ENCODE results near the gene PDZD8.

PDZD8 gene

DNA sequence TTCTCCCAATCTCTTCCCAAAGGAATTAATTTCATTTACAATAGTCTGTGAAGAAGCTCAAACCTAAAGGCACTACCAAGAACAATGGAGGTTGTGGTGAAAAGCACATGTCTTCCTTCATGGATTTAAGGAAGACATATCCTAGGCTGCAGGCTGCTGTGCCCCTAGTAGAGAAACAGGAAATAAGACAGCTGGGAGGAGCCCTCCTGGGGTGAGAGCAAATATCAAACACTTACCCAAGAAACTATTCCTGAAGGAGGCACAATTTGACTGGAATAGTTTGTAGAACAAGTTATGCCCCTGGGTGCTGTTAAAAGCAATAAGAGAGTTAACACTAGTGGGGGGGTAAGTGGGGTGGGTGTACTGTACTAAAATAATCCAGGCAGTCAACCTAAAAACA lies 30.1 kb downstream of the PDZD8 start:
- Histone ChIP-seq H3K4me1 (ENCODE audit: insufficient read depth, low read length) (peaks cover 36% of the 10 kb centered on the region), H3K9me3 (ENCODE audit: control insufficient read depth, insufficient read depth, low read length) (no peaks in the 10 kb centered on the region), H3K9ac (ENCODE audit: low read depth, low read length) (no peak overlapping the region), H3K36me3 (ENCODE audit: insufficient read depth, low read length) (no peaks in the 10 kb centered on the region)

DNA sequence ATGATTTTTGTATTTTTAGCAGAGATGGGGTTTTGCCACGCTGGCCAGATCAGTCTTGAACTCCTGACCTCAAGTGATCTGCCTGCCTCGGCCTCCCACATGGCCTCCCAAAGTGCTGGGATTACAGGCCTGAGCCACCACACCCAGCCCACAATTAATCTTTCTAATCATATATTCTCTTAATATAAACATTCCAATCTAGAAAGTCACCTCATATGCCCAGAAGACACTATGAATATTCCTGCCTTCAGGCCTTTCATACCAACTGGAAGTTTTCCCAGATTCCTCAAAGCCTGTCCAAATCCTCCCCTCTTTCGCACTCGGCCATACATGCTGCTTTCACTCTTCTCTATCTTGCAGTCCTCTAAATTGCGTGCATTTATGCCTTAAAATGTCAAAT lies 32.6 kb downstream of the PDZD8 start:
- no peak overlapping the region for H3K9ac ChIP-seq (ENCODE audit: low read depth, low read length)
- H3K4me1 ChIP-seq (ENCODE audit: insufficient read depth, low read length) = peaks cover 31% of the 10 kb centered on the region
- no peaks in the 10 kb centered on the region for H3K36me3 ChIP-seq (ENCODE audit: insufficient read depth, low read length)
- H3K9me3 ChIP-seq (ENCODE audit: control insufficient read depth, insufficient read depth, low read length) = no peaks in the 10 kb centered on the region

DNA sequence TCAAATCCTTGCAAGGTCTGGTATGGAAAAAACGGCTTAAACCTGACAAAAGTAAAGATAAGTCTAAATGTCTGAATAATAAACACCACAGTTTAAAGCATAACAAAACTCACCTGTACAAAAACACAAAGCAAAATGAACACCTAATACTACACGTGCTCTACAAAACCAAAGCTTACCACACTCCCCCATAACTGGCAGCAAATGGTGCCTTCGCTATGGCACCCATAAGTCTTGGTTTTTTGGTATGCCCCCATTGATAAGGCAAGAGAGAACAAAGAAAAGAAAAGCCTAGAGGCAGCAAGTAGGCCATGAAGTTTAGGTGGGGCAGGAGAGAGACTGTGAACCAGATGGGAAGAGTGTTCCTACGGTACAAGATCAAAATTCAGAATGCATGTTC lies 34.2 kb downstream of the PDZD8 start:
- Histone ChIP-seq H3K9me3 (ENCODE audit: control insufficient read depth, insufficient read depth, low read length) (no peaks in the 10 kb centered on the region), H3K4me1 (ENCODE audit: insufficient read depth, low read length) (peaks cover 26% of the 10 kb centered on the region), H3K9ac (ENCODE audit: low read depth, low read length) (no peak overlapping the region), H3K36me3 (ENCODE audit: insufficient read depth, low read length) (no peaks in the 10 kb centered on the region)

DNA sequence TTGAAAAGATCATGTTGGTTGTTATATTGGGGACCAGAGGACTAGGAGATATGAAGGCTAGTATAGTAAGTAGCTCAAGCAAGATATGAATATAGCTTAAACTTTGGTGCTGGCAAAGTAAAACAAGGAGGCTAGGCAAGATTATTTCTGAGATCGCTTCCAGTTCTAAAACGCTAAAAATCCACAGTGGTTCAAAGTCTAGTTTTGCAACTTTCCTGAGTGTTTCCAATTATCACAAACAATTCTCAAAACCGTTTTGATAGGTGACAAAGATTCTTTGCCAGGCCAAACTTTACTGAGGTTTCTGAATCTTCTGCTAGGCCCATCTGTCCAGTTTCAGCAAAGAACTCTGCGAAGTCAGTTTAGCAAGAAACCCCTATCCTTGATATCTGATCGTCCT lies 35.3 kb downstream of the PDZD8 start:
- H3K36me3 ChIP-seq (ENCODE audit: insufficient read depth, low read length) = no peaks in the 10 kb centered on the region
- H3K9me3 ChIP-seq (ENCODE audit: control insufficient read depth, insufficient read depth, low read length) = no peaks in the 10 kb centered on the region
- peaks cover 20% of the 10 kb centered on the region for H3K4me1 ChIP-seq (ENCODE audit: insufficient read depth, low read length)
- no peak overlapping the region for H3K9ac ChIP-seq (ENCODE audit: low read depth, low read length)

DNA sequence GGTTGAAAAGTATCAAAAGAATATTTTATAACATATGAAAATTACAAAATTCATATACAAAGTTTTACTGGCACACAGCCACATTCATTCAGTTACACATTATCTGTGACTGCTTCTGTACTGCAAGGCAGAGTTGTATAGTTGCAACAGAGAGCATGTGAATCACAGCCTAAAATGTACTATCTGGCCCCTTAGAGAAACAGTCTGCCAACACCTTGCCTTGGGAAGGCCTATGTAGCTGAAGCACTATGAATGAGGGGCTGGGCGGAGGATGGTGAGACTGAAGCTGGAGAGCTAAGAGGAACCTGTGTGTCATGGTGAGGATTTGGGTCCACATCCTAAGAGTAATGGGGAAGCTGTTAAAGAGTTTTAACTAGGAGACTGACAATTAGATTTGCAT lies 35.7 kb downstream of the PDZD8 start:
- peaks cover 16% of the 10 kb centered on the region for H3K4me1 ChIP-seq (ENCODE audit: insufficient read depth, low read length)
- no peaks in the 10 kb centered on the region for H3K9me3 ChIP-seq (ENCODE audit: control insufficient read depth, insufficient read depth, low read length)
- no peak overlapping the region for H3K9ac ChIP-seq (ENCODE audit: low read depth, low read length)
- no peaks in the 10 kb centered on the region for H3K36me3 ChIP-seq (ENCODE audit: insufficient read depth, low read length)

DNA sequence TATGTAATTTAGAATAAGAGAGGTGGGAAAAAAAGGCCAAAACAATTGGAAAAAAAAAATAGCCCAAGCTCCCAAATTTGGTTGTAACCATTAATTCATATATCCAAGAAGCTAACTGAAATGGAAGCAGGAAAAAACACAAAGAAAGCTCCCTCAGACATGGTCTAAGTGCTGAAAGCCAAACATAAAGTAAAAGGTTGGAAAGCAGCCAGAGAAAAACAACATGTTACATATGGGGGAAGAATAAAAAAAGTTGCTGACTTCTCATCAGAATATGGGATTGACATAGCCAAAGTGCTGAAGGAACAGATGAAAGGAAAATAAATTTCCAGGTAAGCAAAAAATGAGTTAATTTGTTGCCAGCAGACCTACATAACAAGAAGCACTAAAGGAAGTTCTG lies 40.3 kb downstream of the PDZD8 start:
- Histone ChIP-seq H3K9me3 (ENCODE audit: control insufficient read depth, insufficient read depth, low read length) (no peaks in the 10 kb centered on the region), H3K4me1 (ENCODE audit: insufficient read depth, low read length) (no peaks in the 10 kb centered on the region), H3K9ac (ENCODE audit: low read depth, low read length) (no peak overlapping the region), H3K36me3 (ENCODE audit: insufficient read depth, low read length) (no peaks in the 10 kb centered on the region)

DNA sequence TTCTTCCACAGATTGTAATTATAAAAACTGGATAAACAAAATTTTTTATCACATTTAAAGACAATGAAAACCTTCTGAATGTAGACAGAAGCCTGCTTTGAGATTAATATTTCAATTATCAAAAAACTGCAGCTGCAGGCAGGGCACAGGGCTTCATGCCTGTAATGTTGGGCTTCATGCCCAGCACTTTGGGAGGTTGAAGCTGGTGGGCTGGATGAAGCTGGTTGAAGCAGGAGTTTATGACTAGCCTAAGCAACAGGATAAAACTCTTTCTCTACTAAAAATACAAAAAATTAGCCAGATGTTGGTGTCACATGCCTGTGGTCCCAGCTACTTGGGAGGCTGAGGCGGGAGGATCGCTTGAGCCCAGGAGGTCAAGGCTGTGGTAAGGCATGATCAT lies 41.2 kb downstream of the PDZD8 start:
- Histone ChIP-seq H3K36me3 (ENCODE audit: insufficient read depth, low read length) (no peaks in the 10 kb centered on the region), H3K9ac (ENCODE audit: low read depth, low read length) (no peak overlapping the region), H3K9me3 (ENCODE audit: control insufficient read depth, insufficient read depth, low read length) (no peaks in the 10 kb centered on the region), H3K4me1 (ENCODE audit: insufficient read depth, low read length) (no peaks in the 10 kb centered on the region)

DNA sequence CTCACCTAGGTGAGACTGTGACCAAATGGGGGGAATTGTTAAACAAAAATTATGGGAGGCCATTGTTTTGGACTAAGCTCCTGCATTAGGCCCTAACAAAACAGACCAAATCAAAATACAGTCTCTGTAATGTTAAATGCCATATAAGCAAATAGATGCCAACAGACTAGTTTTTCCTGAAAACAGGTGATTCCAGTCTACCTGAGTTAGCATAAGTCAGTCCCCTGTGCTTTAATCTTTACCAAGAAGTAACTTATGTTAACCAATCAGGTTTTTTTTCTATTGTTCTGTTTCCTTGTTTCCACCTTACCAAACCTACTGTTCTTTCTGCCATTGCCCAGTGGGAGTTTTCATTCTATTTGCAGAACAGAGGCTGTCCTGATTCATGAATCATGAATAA lies 48.0 kb downstream of the PDZD8 start:
- Histone ChIP-seq H3K4me1 (ENCODE audit: insufficient read depth, low read length) (peaks cover 5% of the 10 kb centered on the region; the same call in 1 of the 2 replicates), H3K36me3 (ENCODE audit: insufficient read depth, low read length) (no peaks in the 10 kb centered on the region), H3K9ac (ENCODE audit: low read depth, low read length) (no peak overlapping the region), H3K9me3 (ENCODE audit: control insufficient read depth, insufficient read depth, low read length) (no peaks in the 10 kb centered on the region)

DNA sequence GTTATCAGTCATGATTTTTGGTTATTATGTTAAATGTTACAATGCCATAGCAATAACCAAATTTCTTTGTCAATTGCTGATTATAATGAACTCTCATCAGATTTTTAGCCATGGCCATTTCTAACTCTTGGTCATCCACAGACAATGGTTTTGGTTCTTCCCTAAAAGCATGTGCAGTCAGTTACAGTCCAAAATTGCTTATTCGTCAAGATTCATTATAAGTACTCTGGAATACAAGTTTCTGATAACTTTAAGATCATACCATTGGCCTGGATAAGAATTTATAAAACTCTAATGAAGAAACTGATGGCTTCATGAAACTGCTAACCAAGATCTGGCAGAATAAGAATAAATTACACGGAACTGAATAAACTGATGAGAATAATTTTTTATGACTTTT lies 50.9 kb downstream of the PDZD8 start:
- Histone ChIP-seq H3K4me1 (ENCODE audit: insufficient read depth, low read length) (peaks cover 5% of the 10 kb centered on the region; the same call in 1 of the 2 replicates), H3K9me3 (ENCODE audit: control insufficient read depth, insufficient read depth, low read length) (no peaks in the 10 kb centered on the region), H3K36me3 (ENCODE audit: insufficient read depth, low read length) (no peaks in the 10 kb centered on the region), H3K9ac (ENCODE audit: low read depth, low read length) (no peak overlapping the region)

DNA sequence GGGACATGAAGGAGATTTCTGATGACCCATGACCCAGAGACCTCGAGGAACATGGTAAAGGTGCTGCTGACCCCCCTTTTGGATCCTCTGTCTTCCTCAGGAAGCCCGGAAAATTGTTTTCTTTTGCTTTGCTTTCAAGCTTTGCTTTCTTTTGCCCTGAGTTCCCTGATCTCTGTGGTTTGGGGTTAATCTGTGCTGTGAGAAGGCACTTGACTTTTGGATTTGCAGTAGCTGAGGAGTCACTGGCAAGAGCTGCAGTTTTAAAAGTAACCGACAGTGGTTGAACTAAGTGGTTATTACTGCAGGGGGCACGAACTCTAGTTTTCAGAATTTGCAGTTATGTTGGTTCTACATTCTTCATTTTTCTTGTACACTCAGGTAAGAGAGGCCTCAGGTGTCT lies 53.0 kb downstream of the PDZD8 start:
- Histone ChIP-seq H3K9ac (ENCODE audit: low read depth, low read length) (no peak overlapping the region), H3K36me3 (ENCODE audit: insufficient read depth, low read length) (no peaks in the 10 kb centered on the region), H3K9me3 (ENCODE audit: control insufficient read depth, insufficient read depth, low read length) (no peaks in the 10 kb centered on the region), H3K4me1 (ENCODE audit: insufficient read depth, low read length) (peaks cover 3% of the 10 kb centered on the region; the same call in 1 of the 2 replicates)

DNA sequence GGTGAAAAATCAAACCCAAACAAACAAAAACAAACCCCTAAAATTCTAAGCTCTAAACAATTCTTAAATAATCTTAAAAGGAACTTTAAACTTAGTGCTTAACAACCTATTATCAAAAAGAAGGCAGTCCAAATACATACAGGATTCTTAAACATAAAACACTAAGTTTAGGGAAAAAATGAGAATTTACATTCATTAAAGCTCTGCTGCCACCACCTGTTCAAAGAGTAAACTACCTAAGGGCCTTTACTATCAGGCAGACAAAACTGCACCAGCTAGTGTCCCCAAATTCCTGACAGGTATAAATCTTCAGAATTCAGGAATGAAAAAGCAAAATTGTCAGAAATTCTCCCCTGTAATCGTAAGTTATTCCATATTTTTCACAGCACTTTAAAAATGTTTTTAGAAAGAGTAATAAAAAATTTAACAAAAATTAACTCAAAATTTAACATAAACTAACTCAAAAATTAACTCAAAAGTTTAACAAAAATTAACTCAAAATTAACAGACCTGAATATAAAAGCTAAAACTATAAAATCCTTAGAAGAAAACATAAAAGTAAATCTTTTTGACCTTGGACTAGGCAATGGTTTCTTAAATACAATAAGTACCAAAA lies 55.1 kb downstream of the PDZD8 start:
- Histone ChIP-seq H3K36me3 (ENCODE audit: insufficient read depth, low read length) (no peaks in the 10 kb centered on the region), H3K9ac (ENCODE audit: low read depth, low read length) (no peak overlapping the region), H3K4me1 (ENCODE audit: insufficient read depth, low read length) (no peaks in the 10 kb centered on the region), H3K9me3 (ENCODE audit: control insufficient read depth, insufficient read depth, low read length) (no peaks in the 10 kb centered on the region)

DNA sequence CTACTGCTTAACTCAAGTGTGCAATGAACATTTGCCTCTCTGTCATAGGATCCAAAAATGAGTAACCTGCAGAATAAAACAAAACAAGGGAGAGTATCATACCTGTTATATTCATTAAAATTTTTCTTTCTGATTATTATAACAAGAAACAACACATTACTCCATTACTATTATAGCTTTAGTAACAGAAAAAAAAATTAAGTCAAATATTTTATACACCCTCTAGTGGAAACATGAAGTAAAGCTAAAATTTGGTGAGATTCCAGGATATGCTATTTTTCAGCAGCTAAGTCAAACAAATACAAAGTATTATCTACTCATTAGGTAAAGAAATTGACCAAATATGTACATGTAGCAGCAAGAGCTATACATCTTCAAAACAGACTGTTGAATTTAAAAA lies 56.3 kb downstream of the PDZD8 start:
- Histone ChIP-seq H3K36me3 (ENCODE audit: insufficient read depth, low read length) (no peaks in the 10 kb centered on the region), H3K9me3 (ENCODE audit: control insufficient read depth, insufficient read depth, low read length) (no peaks in the 10 kb centered on the region), H3K4me1 (ENCODE audit: insufficient read depth, low read length) (no peaks in the 10 kb centered on the region)

DNA sequence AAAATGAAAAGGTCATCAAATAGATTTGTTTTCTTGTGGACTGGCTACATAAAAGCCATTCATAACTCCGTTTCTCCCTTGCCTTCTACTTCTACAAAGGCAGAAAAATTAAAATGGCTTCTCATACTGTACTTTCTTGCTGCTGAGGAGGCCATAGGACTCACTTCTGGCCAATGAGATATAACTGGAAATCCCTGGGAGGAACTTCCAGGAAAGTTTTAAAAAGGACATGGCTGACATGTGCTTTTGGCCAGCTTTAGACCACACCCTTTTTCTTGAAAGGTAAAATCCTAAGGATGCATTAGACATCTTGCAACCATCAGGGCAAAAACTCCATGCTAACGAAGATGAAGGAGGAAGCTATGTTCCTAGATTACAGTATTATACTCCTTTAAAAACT lies 58.5 kb downstream of the PDZD8 start:
- no peaks in the 10 kb centered on the region for H3K36me3 ChIP-seq (ENCODE audit: insufficient read depth, low read length)
- no peaks in the 10 kb centered on the region for H3K9me3 ChIP-seq (ENCODE audit: control insufficient read depth, insufficient read depth, low read length)
- no peak overlapping the region for H3K9ac ChIP-seq (ENCODE audit: low read depth, low read length)
- no peaks in the 10 kb centered on the region for H3K4me1 ChIP-seq (ENCODE audit: insufficient read depth, low read length)

More for the DNA sequence above, 56.3 kb downstream of the PDZD8 start:
- H3K9ac ChIP-seq (ENCODE audit: low read depth, low read length) = no peak overlapping the region

DNA sequence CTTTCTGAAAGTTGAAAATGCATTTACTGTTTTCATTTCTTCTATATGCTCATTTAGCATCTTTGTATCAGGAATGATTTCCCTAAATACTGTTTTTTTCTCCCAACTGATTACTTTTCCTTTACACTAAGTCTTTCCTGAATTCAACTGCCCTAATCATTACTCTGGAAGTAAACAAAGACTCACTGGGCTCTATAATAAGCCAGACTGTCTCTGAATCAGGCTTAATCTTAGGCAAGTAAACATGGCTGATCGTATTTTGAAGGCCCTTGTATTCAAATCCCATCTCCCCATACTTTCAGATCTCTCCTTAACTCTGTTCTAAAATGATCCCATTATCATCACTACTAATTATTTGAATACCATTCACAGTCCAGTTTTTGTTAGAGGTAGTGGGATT lies 61.6 kb downstream of the PDZD8 start:
- Histone ChIP-seq H3K9me3 (ENCODE audit: control insufficient read depth, insufficient read depth, low read length) (no peaks in the 10 kb centered on the region), H3K4me1 (ENCODE audit: insufficient read depth, low read length) (no peaks in the 10 kb centered on the region), H3K9ac (ENCODE audit: low read depth, low read length) (no peak overlapping the region), H3K36me3 (ENCODE audit: insufficient read depth, low read length) (no peaks in the 10 kb centered on the region)

DNA sequence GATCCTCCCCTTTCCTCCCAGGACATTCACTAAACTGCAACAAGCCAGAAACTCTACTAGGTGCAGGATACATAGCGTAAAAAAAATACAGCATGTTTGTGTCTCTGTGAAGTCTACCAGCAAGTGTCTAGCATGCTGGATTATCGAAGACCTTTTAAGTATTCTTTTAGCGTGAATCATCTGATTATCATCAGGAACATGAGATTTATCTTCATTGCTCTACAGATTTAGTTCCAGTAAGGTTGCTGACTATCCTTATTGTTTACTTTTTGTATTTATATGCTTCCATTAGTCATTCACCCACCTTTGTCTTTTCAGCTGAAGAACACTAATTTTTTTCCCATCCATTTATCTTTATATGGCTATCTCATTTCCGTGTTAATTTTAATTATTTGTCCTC lies 62.8 kb downstream of the PDZD8 start:
- H3K4me1 ChIP-seq (ENCODE audit: insufficient read depth, low read length) = no peaks in the 10 kb centered on the region
- no peaks in the 10 kb centered on the region for H3K9me3 ChIP-seq (ENCODE audit: control insufficient read depth, insufficient read depth, low read length)
- no peaks in the 10 kb centered on the region for H3K36me3 ChIP-seq (ENCODE audit: insufficient read depth, low read length)
- no peak overlapping the region for H3K9ac ChIP-seq (ENCODE audit: low read depth, low read length)

DNA sequence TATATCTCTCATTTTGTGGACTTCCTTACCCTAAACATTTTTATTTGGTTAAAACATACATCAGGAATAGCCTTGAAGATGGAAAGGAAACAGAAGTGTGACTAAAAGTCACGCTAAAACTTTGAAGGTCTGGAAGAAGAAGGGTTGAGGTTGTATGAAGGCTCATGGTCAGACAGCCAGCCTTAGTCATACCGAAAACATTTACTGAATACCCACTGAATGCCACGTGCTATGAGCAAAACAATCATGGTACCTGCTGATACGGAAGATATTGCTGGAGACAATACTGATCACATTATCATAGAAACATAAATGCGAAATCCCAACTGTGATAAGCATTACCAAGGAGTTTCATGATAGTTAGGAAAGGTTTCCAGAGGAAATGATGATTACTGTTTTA lies 64.0 kb downstream of the PDZD8 start:
- H3K4me1 ChIP-seq (ENCODE audit: insufficient read depth, low read length) = no peaks in the 10 kb centered on the region
- H3K9ac ChIP-seq (ENCODE audit: low read depth, low read length) = no peak overlapping the region
- no peaks in the 10 kb centered on the region for H3K36me3 ChIP-seq (ENCODE audit: insufficient read depth, low read length)
- no peaks in the 10 kb centered on the region for H3K9me3 ChIP-seq (ENCODE audit: control insufficient read depth, insufficient read depth, low read length)
